A549 (cell line): Measurements from ENCODE around the gene DGKK.

ENCODE experiments used
- CTCF ChIP-seq: fragments of >200 bp; sonication (Bioruptor Twin); formaldehyde crosslinking; IDR thresholded peaks from 3 replicates; pipeline ENCODE4 v1.5.1; 2016
- HDAC2 ChIP-seq: fragments of 200-600 bp; sonication (generic); IDR thresholded peaks from 2 replicates; pipeline ENCODE4 v1.6.1; 2016

- TF ChIP-seq HDAC2 (no peak), CTCF (no peak)
These were observed 26.5 kb upstream of the DGKK start for GRCh38 chrX:50497114-50497513.
